Endometrial microvascular endothelial cells (primary cell): ENCODE measurements around the gene CRB2. TPM values are rescaled to one million over a fixed set of nuclear protein-coding genes. Genes with fewer than 3 reads are reported as not detected.

ENCODE experiments used
- in situ Hi-C: cut with HindIII; loops from 2 replicates; pipeline ENCODE4 v1.10.0; 2017; ENCODE audit warnings: low sequenced_read_pairs, low pct_unique_long_range_greater_than_20kb; ENCODE audit errors: inconsistent ontology term
- total RNA-seq: library from RNA; depleted of rRNA; stranded (reverse); fragments of >200 nt; gene quantifications from one replicate; pipeline ENCODE4 v1.2.3, GENCODE V29; 2015; ENCODE audit errors: inconsistent ontology term

Gene CRB2
- total RNA-seq, 1 donor from 2014 or later = not detected

DNA sequence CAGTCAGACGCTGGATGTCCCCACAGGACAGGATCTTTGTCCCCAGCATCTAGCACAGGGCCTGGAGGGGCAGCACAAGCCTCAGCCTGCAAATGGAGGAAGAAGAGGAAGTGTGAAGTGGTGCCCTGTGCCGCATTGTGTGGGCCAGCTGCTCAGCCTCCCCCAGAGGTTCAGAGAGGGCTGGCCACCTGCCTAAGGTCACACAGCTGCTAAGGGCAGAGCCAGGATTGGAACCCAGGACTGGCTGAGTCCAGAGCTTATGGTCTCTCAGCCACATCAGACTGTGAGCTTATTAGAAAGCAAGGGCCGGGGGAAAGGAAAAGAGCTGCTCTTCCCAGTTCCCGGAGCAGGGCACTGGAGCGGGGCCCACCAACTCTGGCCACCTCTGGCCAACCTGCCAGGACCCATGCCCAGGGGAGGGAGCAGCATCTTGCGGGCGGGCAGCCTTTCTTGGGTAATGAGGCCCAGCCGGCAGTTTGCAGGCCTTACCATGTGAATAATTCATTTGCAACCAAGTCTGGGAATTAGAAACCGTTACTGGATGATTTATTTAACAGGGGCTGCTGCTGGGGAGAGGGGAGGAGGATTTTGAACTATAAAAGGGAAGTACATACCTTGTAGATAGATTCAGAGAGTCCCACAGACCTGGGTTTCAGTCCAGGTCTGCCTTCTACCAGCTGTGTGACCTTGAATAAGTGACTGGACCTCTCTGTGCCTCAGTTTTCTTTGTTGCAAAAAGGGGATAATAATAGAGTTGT is 11.6 kb upstream of the CRB2 start:
- in situ Hi-C loops = no loop called here

DNA sequence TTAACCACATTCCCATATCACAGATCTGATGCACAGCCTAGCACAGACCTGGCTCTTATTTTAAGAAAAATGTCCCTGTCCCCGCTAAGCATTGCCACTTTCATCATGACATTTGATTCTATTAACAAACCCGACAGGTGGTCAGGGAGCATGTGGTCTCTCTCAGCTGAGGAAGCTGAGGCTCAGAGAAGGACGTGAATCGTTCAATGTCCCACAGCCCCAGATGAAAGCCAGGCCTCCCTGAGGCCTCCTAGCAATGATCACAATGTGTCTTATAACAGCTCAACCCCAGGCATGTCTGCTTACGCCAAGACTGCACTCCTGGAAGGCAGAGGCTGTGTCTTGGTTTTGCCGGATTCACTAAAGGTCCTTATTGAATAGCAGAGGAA is 10.4 kb upstream of the CRB2 start:
- in situ Hi-C loops = no loop called here

DNA sequence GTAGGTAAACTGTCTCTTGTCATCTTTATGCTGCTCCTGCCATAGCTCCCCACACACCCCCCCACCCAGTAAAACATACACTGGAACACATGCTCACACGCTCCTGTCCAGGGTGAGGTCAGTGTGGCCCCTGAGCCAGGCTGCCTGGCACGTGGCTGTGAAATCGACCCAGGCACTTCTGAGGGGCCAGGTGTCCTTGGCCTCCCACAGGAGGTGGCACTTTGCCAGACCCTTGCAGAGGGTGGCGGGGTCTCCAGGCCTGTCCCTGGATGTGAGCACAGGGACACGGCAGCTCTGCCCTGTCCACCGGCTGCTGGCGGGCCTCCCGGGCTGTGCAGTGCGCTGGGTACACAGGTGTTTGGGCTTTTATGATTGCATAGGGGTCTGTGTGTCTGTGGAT is 10.0 kb upstream of the CRB2 start:
- in situ Hi-C loops = no loop called here

GRCh38 chr9:123346826-123347225 is 9.2 kb upstream of the CRB2 start:
- in situ Hi-C loops = no loop called here

GRCh38 chr9:123347289-123348060 is 8.5 kb upstream of the CRB2 start:
- in situ Hi-C loops = no loop called here

- in situ Hi-C loops = no loop called here
Measured at GRCh38 chr9:123348317-123348992, 7.5 kb upstream of the CRB2 start.

GRCh38 chr9:123349033-123349432 is 7.0 kb upstream of the CRB2 start:
- in situ Hi-C loops = no loop called here

DNA sequence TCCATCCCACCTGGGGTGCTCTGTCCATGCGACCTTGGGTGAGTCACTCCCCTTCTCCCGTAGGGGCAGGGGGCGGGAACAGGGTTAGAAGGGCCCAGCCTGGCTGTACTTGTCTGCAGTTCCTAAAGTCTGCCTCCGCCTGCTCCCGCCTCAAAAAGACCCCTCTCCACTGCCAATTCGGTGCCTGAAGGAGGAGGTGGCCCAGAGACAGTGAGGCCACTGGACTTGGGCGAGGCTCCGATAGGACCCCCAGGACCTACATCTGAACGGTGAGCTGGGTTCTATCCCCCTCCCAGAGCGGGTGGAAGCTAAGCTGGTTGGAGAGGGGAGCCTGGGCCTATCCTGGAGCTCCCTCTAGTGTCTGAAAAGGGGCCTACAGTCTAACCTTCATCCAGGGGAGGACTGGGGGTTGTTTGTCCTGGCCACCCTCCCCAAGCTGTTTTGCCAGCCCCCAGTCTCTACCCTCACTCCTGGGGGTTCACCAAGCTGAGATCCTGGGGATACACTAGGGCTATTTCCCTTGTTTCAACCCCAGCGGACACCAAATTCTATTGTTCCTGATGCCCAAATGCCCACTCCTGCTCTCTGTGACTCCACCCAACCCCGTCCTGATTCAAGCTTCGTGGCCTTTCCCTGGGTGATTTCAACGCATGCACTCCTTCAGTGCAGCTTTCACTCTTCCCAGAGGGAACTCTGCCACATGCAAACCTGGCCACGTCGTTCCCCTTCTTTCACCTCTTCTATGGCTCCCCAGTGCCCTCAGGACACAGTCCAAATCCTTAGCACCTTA is 6.1 kb upstream of the CRB2 start:
- in situ Hi-C loops = loop anchor here (10.0 kb wide), 1 partner anchor 255 kb away; no protein-coding TSS in a partner anchor

DNA sequence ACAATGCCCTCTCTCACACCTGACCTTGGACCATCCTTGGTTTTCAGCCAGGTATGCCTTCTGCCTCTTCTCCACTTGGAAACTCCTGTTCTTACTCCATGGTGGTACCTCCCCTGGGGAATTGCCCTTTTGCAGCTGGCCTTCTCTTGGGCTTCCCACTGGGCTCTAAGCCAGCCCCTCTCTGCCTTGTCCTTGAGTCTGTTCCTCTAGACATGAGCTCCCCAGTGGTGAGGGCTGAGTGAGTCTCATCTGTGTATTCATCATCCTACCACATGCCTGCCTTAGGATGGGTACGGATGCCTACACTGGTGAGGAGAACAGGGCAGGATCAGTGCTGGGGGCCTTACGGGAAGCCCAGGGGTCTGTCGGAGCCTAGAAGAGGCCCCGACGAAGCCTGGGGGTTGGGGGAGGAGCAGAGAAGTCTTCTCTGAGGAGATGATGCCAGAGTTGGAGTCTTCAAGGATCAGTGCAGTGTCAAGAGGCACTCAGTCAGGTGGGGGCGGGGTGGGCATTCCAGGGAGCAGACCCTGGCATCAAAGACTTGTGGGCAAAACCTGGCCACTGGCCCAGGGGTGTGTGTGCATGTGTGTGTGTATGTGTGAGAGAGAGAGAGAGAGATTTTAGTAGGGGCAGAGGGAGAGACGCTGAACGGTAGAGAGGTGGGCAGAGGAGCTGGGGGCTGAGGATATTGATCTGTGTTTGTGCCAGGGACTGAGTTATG is 5.2 kb upstream of the CRB2 start:
- in situ Hi-C loops = loop anchor here (10.0 kb wide), 1 partner anchor 256 kb away; no protein-coding TSS in a partner anchor

GRCh38 chr9:123353041-123353440 is 3.0 kb upstream of the CRB2 start:
- in situ Hi-C loops = loop anchor here (10.0 kb wide), 1 partner anchor 258 kb away; no protein-coding TSS in a partner anchor

DNA sequence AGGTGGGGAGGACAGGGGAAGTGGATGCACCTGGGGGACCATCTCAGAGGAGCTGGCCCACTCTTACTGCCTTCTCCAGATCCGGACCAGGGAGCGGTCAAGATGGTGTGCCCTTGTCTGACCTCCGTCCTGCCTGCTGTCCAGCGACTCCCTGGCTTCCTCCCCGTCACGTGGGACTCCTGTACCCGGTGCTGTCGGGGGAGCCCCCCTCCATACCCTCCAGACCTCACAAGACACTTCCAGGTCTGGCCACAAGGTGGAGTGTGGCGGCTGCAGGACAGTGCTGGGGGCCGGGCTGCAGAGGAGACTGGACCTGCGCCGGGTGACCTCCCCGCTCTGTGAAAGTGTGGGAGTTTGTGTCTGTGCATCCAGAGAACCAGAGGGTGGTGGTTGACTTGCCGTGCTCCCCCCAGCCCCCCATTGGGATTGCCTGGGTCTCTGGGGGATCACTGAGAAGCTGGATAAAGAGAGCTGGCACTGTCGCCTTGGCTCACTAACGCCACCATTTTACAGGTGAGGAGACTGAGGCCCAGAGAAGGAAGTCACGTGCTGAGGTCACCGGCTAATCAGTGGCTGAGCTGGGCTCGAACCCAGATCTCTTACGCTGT is 1.9 kb upstream of the CRB2 start:
- in situ Hi-C loops = loop anchor here (10.0 kb wide), 1 partner anchor 259 kb away; no protein-coding TSS in a partner anchor

DNA sequence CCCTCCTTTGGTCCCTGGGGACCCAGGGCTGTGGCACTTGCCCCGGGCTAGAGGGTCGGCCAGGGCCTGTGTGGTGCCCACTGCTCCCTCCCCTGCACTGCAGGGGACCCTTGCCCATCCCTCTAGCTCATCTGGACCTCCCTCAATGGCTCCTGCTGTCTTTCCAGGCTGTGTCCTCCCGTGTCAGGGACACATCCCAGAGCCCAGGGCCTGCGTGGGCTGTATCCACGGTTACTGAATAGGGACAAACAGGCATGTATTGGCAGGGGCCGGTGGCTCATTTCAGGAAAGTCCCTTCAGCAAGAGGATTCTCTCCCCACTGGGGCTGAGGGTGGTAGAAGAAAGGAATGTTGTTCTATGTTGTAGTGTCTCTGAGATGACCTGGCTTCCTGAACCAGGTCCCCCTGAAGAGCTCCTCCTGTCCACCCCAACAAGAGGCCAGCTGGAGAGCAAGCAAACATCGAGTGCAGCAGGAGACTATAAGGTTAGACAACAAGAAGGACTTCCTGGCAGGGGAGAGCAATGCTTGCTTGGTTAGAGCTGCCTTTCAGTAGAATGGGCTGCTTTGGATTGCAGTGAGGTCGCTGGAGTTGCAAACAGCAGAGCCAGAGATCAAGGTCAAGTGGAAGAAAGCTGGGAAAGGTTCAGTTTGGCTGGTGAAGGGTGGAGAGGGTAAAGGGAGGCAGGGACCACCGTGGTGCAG is 1.0 kb upstream of the CRB2 start:
- in situ Hi-C loops = loop anchor here (10.0 kb wide), 1 partner anchor 260 kb away; no protein-coding TSS in a partner anchor

GRCh38 chr9:123356851-123357742 is 1.1 kb downstream of the CRB2 start:
- in situ Hi-C loops = loop anchor here (10.0 kb wide), 1 partner anchor 262 kb away; no protein-coding TSS in a partner anchor

DNA sequence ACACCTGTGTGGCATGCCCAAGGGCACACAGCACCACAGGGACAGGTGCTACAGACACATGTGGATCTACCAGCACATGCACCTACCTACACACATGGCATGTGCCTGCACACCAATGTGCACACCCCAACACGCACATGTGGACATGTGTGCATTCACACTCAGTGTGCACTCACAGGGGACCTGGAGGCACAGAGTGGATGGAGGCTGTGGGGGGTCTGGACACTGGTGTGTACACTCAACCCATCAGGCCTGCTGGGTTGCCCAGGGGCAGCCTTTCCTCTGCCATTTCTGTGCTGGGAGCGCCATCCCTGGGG is 1.7 kb downstream of the CRB2 start:
- in situ Hi-C loops = loop anchor here (10.0 kb wide), 1 partner anchor 263 kb away; no protein-coding TSS in a partner anchor

DNA sequence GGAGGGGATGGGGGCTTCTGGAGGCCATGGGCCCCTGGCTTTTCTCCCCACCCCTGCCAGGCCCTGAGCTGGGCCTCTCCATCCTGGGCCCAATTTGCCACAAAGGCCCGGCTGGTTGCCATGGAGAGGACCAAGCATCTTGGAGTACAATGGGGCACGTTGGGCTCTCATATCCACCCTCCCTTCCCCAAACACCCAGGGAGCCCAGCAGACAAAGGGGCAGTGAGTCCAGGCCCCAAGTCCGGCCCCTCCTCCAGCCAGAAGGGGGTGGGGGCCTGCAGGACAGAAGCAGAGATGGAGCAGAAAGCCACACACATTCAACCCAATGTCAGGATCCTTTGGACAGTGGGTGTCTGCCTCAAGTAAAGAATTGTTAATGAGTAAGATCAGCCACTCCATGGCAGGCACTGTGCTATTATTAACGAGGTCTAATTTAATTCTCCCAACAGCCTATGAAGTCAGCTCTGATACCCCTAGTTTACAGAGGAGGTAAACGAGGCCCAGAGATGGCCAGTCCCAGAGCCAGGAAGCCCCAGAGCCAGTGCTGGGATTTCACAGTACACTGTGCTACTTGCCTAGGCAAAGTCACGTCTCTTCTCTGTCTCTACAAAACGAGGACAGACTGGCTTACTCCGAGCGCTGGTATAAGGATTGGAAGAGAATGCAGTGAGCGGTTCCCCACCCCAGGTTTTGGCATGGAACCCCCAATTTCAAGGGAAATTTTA is 2.3 kb downstream of the CRB2 start:
- in situ Hi-C loops = loop anchor here (10.0 kb wide), 1 partner anchor 264 kb away; no protein-coding TSS in a partner anchor

- in situ Hi-C loops = loop anchor here (10.0 kb wide), 1 partner anchor 264 kb away; no protein-coding TSS in a partner anchor
Measured at GRCh38 chr9:123359106-123359505, 3.1 kb downstream of the CRB2 start.
